ENCODE results near the gene AEBP1. TPM values are rescaled to one million over a fixed set of nuclear protein-coding genes. Genes with fewer than 3 reads are reported as not detected.

Gene AEBP1
- total RNA-seq, 2 donors from 2014 or later, result 40.4 to 219 TPM

- WGBS, result 74% methylated on average over 18 of the region's 18 CpGs
- H3K27ac ChIP-seq, result no peak overlapping the region
- no peak for DNase-seq (ENCODE audit: low spot score)
- intact Hi-C loops (cut with DNase I), result no loop called here
- H3K9me3 ChIP-seq, result no peaks in the 10 kb centered on the region
- H3K36me3 ChIP-seq, result no peaks in the 10 kb centered on the region
- no peaks in the 10 kb centered on the region for H3K27me3 ChIP-seq (replicated peaks; ENCODE audit: insufficient read depth)
- TF ChIP-seq POLR2AphosphoS5 (IDR thresholded peaks at IDR 0.05), result no peak
- TF ChIP-seq CTCF (IDR thresholded peaks at IDR 0.05), result no peak
- TF ChIP-seq POLR2A (IDR thresholded peaks at IDR 0.05), result no peak
- no peak overlapping the region for H3K4me3 ChIP-seq
- no peaks in the 10 kb centered on the region for H3K4me1 ChIP-seq (replicated peaks)
These were observed 45.7 kb downstream of the AEBP1 start for GRCh38 chr7:44149571-44150465.

GRCh38 chr7:44150466-44150832 is 46.3 kb downstream of the AEBP1 start:
- Histone ChIP-seq H3K27ac (no peak overlapping the region), H3K9me3 (no peaks in the 10 kb centered on the region), H3K36me3 (no peaks in the 10 kb centered on the region), H3K27me3 (replicated peaks; ENCODE audit: insufficient read depth) (no peaks in the 10 kb centered on the region), H3K4me1 (replicated peaks) (no peaks in the 10 kb centered on the region), H3K4me3 (no peak overlapping the region)
- no peak for TF ChIP-seq CTCF (IDR thresholded peaks at IDR 0.05)
- TF ChIP-seq POLR2A (IDR thresholded peaks at IDR 0.05), result no peak
- no peak for TF ChIP-seq POLR2AphosphoS5 (IDR thresholded peaks at IDR 0.05)
- intact Hi-C loops (cut with DNase I), result no loop called here
- DNase-seq (ENCODE audit: low spot score), result no peak
- WGBS, result 66% methylated on average over 5 of the region's 5 CpGs

GRCh38 chr7:44150966-44151941 is 47.1 kb downstream of the AEBP1 start:
- H3K4me3 ChIP-seq, result no peak overlapping the region
- TF ChIP-seq POLR2A (IDR thresholded peaks at IDR 0.05) (no peak), CTCF (IDR thresholded peaks at IDR 0.05) (no peak), POLR2AphosphoS5 (IDR thresholded peaks at IDR 0.05) (no peak)
- DNase-seq (ENCODE audit: low spot score), result no peak
- no peaks in the 10 kb centered on the region for H3K9me3 ChIP-seq
- intact Hi-C loops (cut with DNase I), result no loop called here
- WGBS, result 80% methylated on average over 16 of the region's 16 CpGs
- no peaks in the 10 kb centered on the region for H3K36me3 ChIP-seq
- H3K27me3 ChIP-seq (replicated peaks; ENCODE audit: insufficient read depth), result no peaks in the 10 kb centered on the region
- H3K4me1 ChIP-seq (replicated peaks), result no peaks in the 10 kb centered on the region
- H3K27ac ChIP-seq, result no peak overlapping the region

- Histone ChIP-seq H3K9me3 (no peaks in the 10 kb centered on the region), H3K36me3 (no peaks in the 10 kb centered on the region), H3K27me3 (replicated peaks; ENCODE audit: insufficient read depth) (no peaks in the 10 kb centered on the region), H3K27ac (no peak overlapping the region), H3K4me1 (replicated peaks) (no peaks in the 10 kb centered on the region), H3K4me3 (no peak overlapping the region)
- no peak for TF ChIP-seq CTCF (IDR thresholded peaks at IDR 0.05)
- TF ChIP-seq POLR2A (IDR thresholded peaks at IDR 0.05), result no peak
- no peak for TF ChIP-seq POLR2AphosphoS5 (IDR thresholded peaks at IDR 0.05)
- no peak for DNase-seq (ENCODE audit: low spot score)
- 93% methylated on average over 9 of the region's 9 CpGs for WGBS
- intact Hi-C loops (cut with DNase I), result no loop called here
These were observed 47.8 kb downstream of the AEBP1 start for GRCh38 chr7:44151956-44152355.
